ENCODE data around the gene HK1. TPM values are rescaled to one million over a fixed set of nuclear protein-coding genes. Genes with fewer than 3 reads are reported as not detected.

HK1 gene
- total RNA-seq, 1 donor from 2014 or later, result 110 TPM

DNA sequence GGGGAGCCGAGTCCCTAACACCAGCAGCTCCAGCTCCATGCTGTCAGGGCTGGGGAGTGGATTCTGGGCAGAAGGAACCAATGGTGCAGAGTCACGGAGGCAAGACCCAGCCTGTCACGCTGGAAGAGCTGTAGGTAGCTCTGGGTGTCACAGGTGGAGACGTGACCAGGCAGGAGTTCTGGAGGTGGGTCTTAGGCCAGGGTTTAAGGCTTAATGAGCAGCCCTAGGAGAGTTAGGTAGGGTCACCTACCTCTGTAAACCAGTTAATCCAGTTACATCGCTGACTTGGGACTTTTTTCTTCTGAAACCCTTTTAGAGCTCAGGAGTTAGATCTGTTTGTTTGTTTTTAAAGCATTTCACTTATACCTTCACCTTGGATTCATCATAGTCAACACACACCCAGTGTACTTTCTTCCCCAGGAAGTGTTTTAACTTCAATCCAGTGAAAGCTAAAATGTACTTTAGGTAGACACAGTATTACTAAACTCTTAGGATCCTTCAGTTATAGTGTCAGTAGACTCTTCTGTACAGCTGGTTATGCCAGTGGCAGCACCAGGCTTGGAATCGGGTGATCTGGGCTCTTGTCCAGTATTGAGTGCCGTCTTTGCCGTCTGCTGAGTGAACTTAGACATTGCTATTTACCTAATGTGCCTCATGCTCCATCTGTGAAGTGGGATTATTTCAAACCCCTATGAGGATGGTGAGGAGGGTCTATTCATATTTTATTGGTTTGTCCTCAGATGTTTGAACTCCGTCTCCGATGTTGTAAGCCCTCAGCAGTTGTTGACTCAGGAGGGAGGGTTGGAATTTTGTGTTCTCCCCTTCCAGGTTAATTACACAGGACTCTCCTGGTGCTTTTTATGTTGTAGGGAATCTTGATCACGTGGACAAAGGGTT lies 107.4 kb downstream of the HK1 start:
- TF ChIP-seq, protein P1, sequence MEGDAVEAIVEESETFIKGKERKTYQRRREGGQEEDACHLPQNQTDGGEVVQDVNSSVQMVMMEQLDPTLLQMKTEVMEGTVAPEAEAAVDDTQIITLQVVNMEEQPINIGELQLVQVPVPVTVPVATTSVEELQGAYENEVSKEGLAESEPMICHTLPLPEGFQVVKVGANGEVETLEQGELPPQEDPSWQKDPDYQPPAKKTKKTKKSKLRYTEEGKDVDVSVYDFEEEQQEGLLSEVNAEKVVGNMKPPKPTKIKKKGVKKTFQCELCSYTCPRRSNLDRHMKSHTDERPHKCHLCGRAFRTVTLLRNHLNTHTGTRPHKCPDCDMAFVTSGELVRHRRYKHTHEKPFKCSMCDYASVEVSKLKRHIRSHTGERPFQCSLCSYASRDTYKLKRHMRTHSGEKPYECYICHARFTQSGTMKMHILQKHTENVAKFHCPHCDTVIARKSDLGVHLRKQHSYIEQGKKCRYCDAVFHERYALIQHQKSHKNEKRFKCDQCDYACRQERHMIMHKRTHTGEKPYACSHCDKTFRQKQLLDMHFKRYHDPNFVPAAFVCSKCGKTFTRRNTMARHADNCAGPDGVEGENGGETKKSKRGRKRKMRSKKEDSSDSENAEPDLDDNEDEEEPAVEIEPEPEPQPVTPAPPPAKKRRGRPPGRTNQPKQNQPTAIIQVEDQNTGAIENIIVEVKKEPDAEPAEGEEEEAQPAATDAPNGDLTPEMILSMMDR (IDR thresholded peaks at IDR 0.05), result no peak
- Mint-ChIP-seq H3K9me3 (ENCODE audit: low read depth) (no peaks in the 10 kb centered on the region), H3K36me3 (ENCODE audit: low read depth) (peaks cover 41% of the 10 kb centered on the region), H3K27me3 (ENCODE audit: low read depth) (no peaks in the 10 kb centered on the region), H3K4me3 (ENCODE audit: unreplicated experiment) (no peak overlapping the region), H3K4me1 (ENCODE audit: low read depth) (peaks cover 36% of the 10 kb centered on the region), H3K27ac (ENCODE audit: unreplicated experiment) (no peak overlapping the region)
- DNase-seq (ENCODE audit: low spot score), result peak; percentile 10

GRCh38 chr10:69387500-69387899 lies 109.2 kb downstream of the HK1 start:
- TF ChIP-seq, protein P1 (IDR thresholded peaks at IDR 0.05), result no peak
- peaks cover 38% of the 10 kb centered on the region for H3K4me1 Mint-ChIP-seq (ENCODE audit: low read depth)
- no peaks in the 10 kb centered on the region for H3K27me3 Mint-ChIP-seq (ENCODE audit: low read depth)
- H3K4me3 Mint-ChIP-seq (ENCODE audit: unreplicated experiment), result no peak overlapping the region
- peaks cover 42% of the 10 kb centered on the region for H3K36me3 Mint-ChIP-seq (ENCODE audit: low read depth)
- no peak for DNase-seq (ENCODE audit: low spot score)
- no peaks in the 10 kb centered on the region for H3K9me3 Mint-ChIP-seq (ENCODE audit: low read depth)
- H3K27ac Mint-ChIP-seq (ENCODE audit: unreplicated experiment), result no peak overlapping the region

DNA sequence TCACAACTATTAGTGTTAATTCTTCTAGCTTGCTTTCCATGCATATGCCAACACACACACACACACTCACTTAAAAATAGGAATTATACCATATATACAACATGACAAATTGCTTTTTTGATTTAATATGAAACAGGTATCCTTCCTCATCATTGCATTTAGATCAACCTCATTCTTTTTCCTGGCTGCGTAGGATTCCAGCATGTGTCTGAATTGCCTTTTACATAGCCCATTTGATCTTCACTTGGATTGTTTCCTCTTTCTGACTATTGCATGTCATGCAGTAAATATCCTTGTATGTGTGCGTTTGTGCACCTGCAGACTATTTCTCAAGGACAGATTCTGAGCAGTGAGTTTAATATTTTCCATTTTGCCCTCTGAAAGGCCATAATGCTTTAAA lies 110.2 kb downstream of the HK1 start:
- peaks cover 43% of the 10 kb centered on the region for H3K36me3 Mint-ChIP-seq (ENCODE audit: low read depth)

GRCh38 chr10:69389827-69390490 lies 111.7 kb downstream of the HK1 start:
- Mint-ChIP-seq H3K9me3 (ENCODE audit: low read depth) (no peaks in the 10 kb centered on the region), H3K27me3 (ENCODE audit: low read depth) (no peaks in the 10 kb centered on the region), H3K4me1 (ENCODE audit: low read depth) (peaks cover 23% of the 10 kb centered on the region), H3K27ac (ENCODE audit: unreplicated experiment) (peak overlapping the region; percentile 36), H3K36me3 (ENCODE audit: low read depth) (peaks cover 38% of the 10 kb centered on the region), H3K4me3 (ENCODE audit: unreplicated experiment) (no peak overlapping the region)
- DNase-seq (ENCODE audit: low spot score), result no peak
- TF ChIP-seq, protein P1 (IDR thresholded peaks at IDR 0.05), result no peak

More for the DNA sequence above, 110.2 kb downstream of the HK1 start:
- TF ChIP-seq, protein P1 (IDR thresholded peaks at IDR 0.05), result no peak
- H3K4me1 Mint-ChIP-seq (ENCODE audit: low read depth), result peaks cover 30% of the 10 kb centered on the region
- no peaks in the 10 kb centered on the region for H3K9me3 Mint-ChIP-seq (ENCODE audit: low read depth)
- no peaks in the 10 kb centered on the region for H3K27me3 Mint-ChIP-seq (ENCODE audit: low read depth)
- no peak for DNase-seq (ENCODE audit: low spot score)
- no peak overlapping the region for H3K4me3 Mint-ChIP-seq (ENCODE audit: unreplicated experiment)
- H3K27ac Mint-ChIP-seq (ENCODE audit: unreplicated experiment), result no peak overlapping the region

DNA sequence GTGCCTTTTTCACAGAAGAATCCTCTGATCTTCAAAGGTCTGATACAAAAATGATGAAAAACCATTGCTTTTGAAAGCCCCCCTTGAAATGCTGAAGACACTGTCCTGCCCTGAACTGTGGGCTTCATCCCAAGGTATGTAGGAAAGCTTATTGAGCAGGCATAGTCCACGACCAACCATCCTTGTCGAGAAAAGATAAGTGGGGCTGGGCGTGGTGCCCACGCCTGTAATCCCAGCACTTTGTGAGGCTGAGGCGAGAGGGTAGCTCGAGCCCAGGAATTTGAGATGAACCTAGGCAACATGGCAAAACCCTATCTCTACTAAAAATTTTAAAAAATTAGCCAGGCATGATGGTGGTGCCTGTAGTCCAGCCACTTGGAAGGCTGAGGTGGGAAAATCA lies 112.9 kb downstream of the HK1 start:
- H3K4me1 Mint-ChIP-seq (ENCODE audit: low read depth), result peaks cover 23% of the 10 kb centered on the region
- H3K9me3 Mint-ChIP-seq (ENCODE audit: low read depth), result no peaks in the 10 kb centered on the region
- H3K27ac Mint-ChIP-seq (ENCODE audit: unreplicated experiment), result no peak overlapping the region
- DNase-seq (ENCODE audit: low spot score), result no peak
- H3K27me3 Mint-ChIP-seq (ENCODE audit: low read depth), result no peaks in the 10 kb centered on the region
- TF ChIP-seq, protein P1 (IDR thresholded peaks at IDR 0.05), result no peak
- H3K4me3 Mint-ChIP-seq (ENCODE audit: unreplicated experiment), result no peak overlapping the region
- peaks cover 34% of the 10 kb centered on the region for H3K36me3 Mint-ChIP-seq (ENCODE audit: low read depth)

Measured in chondrocyte (in vitro differentiated cells).